Measurements from ENCODE around the gene YY2.
"Not testable (repeated sequence)": the region's sequence is repeated elsewhere in the genome, so short reads cannot be mapped to it uniquely, and the experiment has no call there.

Gene YY2

DNA sequence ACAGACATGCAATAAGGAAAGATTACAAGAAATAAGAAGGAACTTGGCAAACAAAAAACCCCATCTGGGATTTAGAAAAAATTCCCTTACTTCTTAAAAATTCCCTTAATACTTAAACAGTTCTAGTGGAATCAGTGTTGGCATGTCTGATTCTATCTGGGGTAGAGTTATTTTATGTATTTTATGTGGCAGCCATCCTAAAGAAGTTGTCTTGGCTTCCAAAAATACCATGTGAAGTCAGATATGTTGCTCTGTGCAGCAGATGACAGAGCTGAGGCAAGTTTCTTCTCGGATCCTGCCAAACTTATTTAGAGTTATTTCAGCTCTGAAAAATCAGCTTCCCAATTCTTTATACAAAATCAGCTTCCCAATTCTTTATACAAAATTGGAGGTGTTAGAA lies 14.7 kb downstream of the YY2 start:
- TF ChIP-seq, protein P1, sequence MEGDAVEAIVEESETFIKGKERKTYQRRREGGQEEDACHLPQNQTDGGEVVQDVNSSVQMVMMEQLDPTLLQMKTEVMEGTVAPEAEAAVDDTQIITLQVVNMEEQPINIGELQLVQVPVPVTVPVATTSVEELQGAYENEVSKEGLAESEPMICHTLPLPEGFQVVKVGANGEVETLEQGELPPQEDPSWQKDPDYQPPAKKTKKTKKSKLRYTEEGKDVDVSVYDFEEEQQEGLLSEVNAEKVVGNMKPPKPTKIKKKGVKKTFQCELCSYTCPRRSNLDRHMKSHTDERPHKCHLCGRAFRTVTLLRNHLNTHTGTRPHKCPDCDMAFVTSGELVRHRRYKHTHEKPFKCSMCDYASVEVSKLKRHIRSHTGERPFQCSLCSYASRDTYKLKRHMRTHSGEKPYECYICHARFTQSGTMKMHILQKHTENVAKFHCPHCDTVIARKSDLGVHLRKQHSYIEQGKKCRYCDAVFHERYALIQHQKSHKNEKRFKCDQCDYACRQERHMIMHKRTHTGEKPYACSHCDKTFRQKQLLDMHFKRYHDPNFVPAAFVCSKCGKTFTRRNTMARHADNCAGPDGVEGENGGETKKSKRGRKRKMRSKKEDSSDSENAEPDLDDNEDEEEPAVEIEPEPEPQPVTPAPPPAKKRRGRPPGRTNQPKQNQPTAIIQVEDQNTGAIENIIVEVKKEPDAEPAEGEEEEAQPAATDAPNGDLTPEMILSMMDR (IDR thresholded peaks at IDR 0.05; ENCODE audit: control insufficient read depth, extremely low read depth, insufficient read depth): no peak
- no peak for DNase-seq (ENCODE audit: low read depth)
- no peak overlapping the region for H3K4me3 ChIP-seq (ENCODE audit: low read depth, low read length)

DNA sequence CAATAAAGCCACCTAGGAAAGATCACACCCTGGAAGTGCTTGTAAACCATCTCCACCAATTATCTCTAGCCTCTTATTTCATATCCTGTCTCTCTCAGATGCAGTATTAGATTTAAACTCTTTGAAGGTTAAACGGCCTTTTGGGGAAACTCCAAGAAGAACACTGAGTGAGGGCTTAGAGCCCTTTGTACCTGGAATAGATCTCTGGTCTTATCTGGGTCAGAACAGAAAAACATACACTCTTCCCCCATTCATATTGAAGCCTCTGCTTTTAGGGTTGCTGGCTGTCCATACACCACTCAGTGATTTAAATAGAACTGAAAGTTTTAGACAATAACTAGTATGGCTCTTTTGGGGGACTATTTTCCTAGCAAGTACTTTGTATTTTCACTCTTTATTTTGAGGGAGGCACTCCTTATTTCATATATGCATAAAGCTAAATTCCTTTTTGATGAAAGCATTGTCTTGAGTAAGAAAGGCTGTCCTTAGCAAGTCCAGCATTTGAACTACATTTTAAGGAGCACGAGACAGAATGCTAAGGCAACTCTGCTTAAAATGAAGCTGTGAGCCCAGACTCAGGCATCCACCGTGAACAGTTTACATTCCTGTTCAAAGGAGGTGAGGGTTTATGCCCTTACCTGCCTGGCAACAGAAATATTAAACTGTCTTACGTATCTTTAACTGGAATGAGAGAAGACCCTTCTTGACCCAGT lies 17.4 kb downstream of the YY2 start:
- H3K4me3 ChIP-seq (ENCODE audit: low read depth, low read length): no peak overlapping the region
- no peak for DNase-seq (ENCODE audit: low read depth)
- TF ChIP-seq, protein P1 (IDR thresholded peaks at IDR 0.05; ENCODE audit: control insufficient read depth, extremely low read depth, insufficient read depth): no peak

DNA sequence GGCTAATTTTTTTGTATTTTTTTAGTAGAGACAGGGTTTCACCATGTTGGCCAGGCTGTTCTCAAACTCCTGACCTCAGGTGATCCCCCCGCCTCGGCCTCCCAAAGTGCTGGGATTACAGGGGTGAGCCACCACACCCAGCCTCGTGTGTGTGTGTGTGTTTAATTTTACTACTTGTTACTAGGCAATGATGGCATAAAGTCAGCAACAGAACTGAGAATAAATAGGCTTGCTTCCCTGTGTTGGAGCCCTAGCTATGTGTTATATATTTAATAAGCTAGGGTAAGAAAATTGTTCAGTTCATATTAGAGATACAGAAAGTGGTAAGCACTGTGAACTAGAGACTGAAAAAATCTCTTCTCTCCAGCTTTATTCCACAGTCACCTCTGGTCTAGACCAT lies 18.4 kb downstream of the YY2 start:
- DNase-seq (ENCODE audit: low read depth); H3K4me3 ChIP-seq (ENCODE audit: low read depth, low read length): not testable (repeated sequence)

DNA sequence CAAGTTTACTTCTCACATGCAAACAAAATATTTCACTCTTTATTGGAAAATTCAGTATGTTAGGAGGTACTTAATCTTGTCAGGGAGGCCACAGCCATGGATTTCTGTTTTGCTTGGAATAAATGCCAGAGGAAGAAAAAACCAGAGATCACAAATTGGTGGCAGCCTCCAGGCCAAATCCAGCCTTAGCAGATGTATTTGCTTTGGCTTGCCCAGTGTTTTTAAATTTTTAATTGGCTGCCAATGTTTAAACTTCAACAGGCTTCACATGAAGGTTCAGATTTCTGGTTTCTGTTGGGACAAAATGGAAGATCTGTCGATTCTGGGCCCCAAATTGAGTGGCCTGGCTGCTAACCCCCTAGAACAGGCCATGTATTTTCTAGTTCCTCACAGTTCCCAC lies 19.2 kb downstream of the YY2 start:
- no peak overlapping the region for H3K4me3 ChIP-seq (ENCODE audit: low read depth, low read length)
- TF ChIP-seq, protein P1 (IDR thresholded peaks at IDR 0.05; ENCODE audit: control insufficient read depth, extremely low read depth, insufficient read depth): no peak
- peak; percentile 46 for DNase-seq (ENCODE audit: low read depth)

DNA sequence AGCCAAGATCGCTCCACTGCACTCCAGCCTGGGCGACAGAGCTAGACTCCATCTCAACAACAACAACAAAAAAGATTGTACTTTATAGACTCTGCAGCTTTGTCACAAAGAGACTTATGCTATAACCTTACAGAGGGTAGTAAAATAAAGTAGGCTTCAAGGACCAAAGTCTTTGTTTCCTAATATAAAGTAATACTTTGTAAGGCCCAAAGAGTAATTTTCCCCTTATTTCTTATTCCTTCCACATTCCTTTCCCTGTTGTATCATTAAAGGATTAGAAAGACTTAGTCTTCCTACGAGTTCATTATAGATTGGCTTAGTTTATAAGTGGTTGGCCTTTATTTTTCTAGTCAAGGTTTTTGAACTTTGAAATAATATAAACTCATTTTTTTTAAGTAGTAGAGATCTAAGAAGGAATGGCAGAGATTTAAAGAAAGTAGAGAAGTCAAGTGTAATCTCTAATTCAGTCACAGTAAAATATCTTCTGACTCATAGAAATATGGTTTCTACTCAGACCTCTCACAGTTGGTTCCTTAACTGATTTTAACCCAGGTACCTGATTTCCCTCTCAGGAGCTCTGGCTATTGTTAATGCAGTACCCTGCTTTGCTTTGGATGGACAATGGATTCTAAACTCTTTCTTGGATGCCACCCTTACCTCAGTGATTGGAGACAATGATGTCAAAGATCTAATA lies 26.2 kb downstream of the YY2 start:
- no peak overlapping the region for H3K4me3 ChIP-seq (ENCODE audit: low read depth, low read length)
- no peak for DNase-seq (ENCODE audit: low read depth)
- TF ChIP-seq, protein P1 (IDR thresholded peaks at IDR 0.05; ENCODE audit: control insufficient read depth, extremely low read depth, insufficient read depth): no peak

DNA sequence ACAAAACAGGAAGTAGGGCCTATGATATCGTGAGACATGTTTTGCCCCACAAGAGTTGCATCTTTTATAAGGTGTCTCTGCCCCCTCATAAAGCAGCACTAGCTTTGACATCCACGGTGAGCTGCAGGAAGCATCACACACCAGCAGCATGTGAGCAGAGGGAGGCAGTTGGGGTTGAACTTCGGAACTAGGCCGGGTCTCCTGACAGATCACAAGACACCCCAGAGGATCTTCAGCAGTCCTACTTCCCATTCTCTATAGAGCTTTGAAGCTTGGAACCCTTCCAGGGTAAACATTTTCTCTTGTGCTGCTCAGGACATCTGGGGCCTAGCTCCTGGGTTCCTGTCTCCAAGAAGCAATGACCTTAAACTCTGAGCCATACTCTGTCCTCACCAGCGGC lies 27.5 kb downstream of the YY2 start:
- TF ChIP-seq, protein P1 (IDR thresholded peaks at IDR 0.05; ENCODE audit: control insufficient read depth, extremely low read depth, insufficient read depth): no peak
- no peak for DNase-seq (ENCODE audit: low read depth)
- no peak overlapping the region for H3K4me3 ChIP-seq (ENCODE audit: low read depth, low read length)

DNA sequence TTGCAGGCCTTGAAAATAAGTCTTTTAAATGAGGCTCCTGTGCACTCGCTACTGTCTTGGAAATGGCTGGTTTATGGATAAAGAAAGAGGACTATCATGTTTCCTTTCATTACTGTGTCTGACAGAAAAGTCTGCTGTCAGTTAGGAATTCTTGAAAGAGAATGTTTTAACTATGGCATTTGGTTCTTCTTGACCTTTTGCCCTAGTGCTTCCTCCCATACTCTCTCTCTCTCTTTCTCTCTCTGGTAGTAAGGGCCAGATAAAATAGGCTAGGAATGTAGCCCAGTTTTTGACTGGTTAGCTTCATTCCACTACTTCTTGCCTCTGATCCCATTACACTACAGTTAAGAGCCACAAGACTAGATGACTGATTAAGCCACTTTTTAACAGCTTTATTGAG lies 29.8 kb downstream of the YY2 start:
- TF ChIP-seq, protein P1 (IDR thresholded peaks at IDR 0.05; ENCODE audit: control insufficient read depth, extremely low read depth, insufficient read depth): no peak
- no peak overlapping the region for H3K4me3 ChIP-seq (ENCODE audit: low read depth, low read length)
- no peak for DNase-seq (ENCODE audit: low read depth)
